Amniotic epithelial cell (primary cell): Measurements from ENCODE around the gene KRT79.

ENCODE experiments used
- DNase-seq: peaks from one replicate; pipeline ENCODE4 v3.0.0-alpha.2; 2010; ENCODE audit warnings: low read depth

The KRT79 gene

DNA sequence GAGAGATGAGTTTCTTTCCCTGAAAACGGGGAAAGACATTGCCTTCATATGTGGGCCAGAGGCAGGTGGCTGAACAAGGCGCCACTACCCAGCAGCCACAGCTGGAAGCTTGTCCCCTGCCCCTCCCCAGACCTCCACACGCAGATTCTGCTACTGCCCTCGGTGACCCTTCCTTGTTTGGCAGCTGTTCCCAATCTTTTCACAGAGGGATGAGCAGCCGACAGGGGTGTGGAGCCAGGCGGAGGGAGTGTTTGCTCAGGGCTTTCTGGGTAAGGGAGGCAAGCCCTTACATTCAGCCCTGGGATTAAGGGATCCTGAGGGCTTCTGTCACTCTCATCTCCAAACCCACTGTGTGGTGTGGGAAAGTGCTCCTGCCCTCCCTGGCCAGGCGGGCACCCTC is 15.7 kb downstream of the KRT79 start:
- DNase-seq, result no peak

DNA sequence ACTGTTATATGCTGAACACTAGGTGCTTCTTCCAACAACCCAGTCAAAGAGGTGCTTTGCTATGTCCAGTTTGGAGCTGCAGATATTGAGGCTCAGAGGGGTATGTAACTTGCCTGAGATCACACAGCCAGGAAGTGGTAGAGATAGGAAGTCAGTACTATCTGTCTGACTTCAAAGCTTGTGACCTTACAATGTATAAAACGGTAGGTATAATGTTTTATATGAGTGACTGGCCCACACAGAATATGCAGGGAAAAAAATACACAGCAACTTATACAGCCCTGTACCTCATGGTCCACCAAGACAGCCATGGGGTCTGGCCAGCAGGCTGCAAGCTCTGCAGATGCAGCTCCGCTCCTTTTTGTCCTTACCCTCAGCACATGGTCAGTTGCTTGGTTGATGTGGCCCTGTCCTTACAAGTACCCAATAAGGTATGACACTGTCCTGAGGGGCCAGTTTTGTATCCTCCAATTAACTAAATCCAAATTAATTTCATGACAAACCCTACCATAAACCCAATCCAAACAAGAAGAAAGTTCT is 16.3 kb downstream of the KRT79 start:
- no peak for DNase-seq

DNA sequence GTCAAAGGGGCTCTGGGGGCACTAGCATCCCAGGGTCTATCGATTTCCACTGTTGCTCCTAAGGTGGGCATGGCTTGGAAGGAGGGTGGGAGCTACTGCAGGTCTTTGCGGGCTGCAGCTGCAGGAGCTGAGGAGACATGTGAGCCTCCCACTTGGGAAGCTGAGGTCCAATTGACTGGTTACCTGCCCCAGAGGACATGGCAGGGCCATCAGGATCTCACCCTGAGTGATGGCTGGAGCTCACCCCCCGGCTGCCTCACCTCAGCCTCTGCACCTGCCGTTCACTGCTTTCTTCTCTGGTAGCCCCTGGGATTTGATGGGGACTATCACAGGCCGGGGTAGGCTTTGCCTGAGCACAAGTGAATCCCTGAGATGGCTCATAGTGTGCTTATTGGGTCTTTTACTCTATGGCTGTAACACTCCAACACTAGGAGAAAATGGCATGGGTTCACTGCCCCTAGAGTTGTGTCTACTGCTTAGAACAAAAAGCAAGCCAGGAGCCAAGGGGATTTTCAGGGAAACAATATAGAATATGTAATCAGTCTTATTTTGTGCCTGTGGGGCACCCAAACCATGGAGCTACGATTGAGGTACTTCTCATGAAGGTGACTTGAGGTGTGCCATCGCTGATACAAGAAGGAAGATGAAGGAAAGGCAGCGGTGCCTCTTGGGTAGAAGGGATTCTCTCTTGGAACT is 17.0 kb downstream of the KRT79 start:
- no peak for DNase-seq

DNA sequence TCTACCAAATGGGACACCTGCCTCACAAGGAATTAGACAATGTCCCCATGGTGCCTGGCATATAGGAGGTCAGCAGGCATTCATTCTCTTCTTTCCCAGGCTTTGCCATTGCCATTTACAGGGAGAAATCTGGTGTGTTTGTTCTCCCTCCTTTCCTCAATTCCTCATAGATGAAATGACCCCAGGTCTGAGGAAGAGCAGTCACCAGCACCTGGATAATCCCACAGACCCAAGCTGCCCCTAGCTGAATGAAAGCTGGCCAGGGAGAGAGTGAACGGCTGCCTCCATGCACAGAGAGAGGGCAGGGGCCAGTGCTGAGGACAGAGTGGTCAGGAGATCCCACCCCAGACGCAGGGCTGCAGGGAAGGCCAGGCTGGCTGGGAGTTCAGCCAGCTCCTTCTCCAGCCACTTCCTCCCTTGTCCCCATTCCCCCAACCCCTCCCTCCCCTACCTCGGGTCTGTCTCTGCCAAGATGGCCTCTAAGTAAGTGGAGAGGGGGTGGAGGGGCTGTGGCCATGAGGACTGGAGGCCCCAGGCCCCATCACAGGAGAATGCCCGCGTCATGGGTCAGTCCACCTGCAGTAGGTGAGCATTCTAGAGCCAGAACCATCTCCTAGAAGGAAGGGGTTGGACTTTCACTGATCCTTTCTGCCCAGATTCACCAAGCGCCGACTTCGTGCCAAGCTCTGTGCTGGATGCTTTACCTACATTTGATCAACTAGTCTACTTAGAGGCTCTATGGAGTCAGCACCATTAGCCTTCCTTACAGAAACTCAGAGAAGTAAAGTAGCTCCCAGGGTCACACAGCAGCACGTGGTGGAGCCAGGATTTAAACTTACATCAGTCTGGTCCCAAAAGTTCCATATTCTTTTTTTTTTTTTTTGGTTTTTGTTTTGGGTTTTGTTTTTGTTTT is 18.2 kb downstream of the KRT79 start:
- no peak for DNase-seq

DNA sequence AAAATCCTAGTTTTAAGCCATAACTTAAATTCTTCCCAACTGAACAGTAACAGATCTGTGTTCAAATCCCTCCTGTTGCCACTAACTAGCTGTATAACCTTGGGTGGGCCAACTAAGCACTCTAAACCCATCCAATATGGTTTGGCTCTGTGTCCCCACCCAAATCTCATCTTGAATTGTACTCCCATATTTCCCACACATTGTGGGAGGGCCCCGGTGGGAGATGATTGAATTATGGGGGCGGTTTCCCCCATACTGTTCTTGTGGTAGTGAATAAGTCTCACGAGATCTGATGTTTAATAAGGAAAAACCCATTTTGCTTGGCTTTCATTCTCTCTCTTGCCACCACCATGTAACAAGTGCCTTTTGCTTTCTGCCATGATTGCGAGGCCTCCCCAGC is 18.9 kb downstream of the KRT79 start:
- no peak for DNase-seq

DNA sequence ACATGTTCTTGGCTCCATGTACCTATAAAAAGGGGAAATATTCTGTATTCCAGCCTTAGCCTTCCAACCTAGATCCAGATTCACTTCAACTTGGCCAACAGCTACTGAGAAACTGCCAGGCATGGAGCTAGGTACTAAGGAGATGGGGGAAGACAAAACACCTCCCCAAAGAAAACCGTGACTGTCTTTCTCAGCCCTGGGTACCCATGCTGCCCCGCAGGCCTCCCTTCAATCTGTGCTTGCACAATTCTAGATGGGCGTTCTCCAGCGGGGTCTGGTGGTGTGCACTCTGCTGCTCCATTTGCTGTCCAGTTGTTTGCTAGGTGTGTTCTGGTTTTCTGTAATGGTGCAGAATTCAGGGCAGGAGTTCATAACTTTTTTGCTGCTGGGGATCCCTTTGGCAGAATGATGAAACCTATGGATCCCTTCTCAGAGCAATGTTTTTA is 19.4 kb downstream of the KRT79 start:
- no peak for DNase-seq

DNA sequence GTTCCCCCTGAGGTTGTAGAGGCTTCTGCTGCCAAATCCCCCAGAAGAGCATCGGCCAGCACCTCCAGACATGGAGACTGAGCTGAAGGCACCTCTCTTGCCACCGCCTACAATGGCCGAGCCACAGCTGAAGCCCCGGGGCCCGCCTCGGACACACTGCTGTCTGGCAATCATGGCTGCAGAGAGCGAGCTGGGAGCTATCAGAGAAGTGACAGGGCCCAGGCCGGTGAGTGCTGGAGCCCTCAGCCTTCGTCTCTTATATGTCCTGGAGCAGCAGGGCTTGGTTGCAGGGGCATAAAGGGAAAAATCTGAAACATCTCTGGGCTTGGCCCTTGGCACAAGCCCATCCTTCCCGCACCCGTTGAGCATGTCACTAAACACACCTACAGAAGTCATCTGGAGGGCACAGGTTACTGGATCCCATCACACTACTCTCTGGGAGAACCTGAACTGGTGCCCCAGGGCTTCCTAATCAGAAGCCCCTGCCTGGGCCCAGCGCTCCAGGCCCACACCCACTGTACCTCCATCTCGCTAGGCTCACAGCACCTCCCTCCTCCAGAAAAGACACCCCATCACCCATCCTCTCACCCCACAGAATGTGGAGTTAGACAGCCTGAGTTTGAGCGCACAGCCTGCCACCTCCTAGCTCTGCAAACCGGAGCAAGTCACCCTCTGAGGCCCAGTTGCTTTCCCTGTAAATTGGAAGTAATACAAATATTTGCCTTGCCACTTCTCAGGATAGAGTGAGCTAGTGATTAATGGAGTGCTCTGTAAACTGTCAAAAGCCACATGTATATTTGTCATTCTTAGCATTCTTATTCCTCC is 20.0 kb downstream of the KRT79 start, which contains the start of gene KRT4:
TSS of gene KRT4 (minus strand) at position 232 of the 825 bp plus-strand sequence. CDS start at position 174, 58 bp downstream.
- no peak for DNase-seq

DNA sequence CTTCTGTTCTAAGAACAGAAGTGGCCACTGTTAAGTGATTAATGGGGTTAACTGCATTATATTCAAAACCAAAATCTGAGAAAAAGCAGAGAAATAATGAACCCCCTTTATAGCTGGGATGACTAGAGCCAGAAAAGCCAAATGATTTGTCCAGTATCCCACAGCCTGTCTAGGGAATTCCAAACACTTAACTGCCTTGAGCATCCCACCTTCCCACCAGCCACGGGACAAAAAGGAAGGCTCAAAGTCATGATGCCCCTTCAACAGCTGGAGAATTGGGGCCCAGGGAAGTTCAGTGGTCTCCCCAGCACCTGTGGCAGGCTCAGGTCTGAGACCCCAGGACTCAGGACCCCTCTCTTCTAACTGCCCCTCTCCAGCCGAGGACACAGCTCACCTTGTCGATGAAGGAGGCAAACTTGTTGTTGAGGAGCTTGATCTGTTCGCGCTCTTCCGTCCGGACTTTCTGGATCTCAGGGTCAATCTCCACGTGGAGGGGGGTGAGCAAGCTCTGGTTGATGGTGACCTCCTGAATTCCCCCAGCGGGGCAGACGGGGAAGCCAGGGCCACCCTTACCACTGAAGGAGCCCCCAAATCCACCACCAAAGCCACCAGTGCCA is 20.8 kb downstream of the KRT79 start:
- no peak for DNase-seq

DNA sequence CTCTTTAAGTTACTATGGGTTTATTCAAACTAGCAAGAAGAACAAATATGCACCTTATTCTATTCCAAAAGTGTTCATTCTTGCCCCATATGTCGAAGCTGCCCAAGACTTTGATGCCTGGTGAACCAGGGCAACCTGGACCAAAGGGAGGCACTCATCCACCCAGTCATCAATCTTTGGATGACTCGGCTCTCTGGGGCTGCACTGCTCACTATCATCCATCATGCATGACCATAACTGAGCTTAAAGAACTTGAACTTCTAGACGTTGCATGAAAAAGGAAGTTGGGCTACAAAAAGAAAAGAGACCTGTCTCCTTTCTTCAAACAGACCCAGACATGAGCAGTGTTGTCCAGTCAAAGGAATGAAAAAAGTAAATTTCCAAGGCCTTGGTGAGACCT is 21.4 kb downstream of the KRT79 start:
- no peak for DNase-seq

DNA sequence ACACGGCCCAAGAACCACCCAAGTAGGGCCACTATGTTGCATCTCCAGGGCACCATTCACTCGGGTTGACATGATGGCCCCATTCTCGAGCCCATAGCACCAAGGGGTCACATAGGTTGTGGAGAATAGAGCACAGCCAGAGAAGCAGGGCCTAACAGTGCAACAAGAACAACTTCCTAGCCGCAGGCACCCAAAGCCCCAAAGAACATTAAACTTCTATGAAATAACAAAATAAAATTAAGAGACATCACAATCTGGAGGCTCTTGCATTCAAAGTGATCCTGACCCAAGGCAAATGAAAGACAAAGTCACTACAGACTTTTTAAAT is 22.1 kb downstream of the KRT79 start:
- no peak for DNase-seq

DNA sequence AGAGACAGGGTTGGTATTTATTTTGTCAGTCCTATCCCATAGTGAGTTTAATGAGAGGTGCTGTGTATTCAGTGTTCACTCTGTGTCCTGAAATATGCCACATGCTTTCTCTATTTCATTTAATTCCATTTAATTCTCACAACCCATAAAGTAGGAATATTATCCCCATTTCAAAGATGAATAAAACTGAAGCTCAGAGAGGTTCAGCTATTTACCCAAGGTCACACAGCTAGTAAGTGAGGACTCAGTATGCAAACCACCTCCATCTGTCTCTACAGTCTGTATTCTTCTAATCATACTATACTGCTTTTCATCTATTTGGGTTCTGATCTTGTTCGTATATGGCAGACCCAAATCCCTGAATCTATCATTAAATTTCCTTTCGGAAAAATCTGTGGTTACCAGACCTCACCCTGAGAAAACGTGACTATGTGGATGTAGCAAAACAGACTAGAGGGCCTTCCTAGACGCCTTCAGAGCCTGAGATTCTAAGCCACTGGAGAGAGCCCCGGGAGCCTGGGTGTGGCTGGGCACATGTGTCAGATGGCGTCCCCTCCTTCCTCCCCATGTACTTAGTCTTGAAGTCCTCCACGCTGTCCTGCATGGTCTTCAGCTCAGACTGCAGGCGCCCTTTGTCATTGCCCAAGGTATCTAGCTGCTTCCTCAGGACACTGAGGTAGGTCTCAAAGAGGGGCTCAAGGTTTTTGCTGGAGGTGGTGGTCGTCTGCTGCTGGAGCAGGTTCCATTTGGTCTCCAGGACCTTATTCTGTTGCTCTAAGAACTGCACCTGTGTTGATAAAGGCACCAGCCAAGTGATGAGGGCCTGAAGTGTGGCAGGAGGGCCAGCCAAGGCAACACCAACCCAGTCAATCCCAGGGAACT is 22.7 kb downstream of the KRT79 start:
- DNase-seq, result no peak

DNA sequence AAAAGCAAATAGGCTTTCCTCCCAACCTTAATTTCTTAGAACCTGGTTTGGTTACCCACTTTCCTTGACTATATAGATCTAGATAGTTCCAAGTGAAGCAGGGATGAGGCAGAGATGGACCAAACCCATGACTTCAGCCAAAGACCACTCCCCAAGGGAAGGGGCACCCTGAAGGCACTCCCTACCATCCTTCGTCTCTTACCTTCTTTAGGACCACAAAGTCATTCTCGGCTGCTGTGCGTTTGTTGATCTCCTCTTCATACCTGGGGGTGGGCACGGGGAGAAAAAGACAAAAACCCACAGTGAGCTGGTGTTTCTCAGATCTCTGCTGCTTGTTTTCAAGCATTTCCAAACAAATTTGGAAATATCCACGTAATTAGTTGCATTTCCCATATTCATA is 23.6 kb downstream of the KRT79 start:
- DNase-seq, result no peak

DNA sequence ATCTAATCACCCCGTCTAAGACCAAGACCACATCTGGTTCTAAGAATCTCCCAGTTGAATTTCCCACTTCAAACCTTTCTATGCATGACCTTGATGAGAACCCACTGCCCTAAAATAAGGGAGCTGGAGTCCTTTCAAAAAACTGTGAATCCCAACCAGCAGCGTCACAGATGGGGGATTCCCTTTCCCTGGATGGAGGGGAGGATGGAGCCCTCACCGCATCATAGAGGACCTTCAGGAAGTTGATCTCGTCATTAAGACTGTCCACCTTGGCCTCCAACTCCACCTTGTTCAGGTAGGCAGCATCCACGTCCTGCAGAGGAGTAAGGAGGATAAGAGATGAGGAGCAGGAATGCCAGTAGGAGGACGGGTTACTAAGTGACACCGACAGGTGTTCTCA is 24.9 kb downstream of the KRT79 start:
- DNase-seq, result no peak

DNA sequence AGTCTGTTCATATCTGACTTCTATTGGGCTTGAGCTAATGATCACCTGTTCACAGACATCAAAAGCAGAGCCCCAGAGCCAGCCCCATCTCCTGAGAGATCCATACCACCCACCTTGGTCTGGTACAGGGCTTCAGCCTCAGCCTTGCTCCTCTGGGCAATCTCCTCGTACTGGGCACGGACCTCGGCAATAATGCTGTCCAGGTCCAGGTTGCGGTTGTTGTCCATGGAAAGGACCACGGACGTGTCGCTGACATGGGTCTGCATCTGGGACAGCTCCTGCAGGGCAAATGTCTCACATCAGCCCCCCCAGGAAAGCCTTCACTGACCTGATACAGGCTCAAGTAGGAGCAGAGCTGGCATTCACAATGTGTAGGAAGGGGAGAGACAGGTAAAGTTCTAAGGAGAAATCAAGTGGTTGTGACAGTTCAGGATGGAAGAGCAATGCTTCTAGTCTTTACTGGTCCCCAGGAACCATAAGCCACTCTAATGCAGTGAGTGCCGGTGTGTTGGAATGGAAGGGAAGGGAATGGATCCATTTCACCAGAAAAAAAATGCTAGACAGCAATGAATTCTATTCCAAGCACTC is 25.4 kb downstream of the KRT79 start:
- no peak for DNase-seq

DNA sequence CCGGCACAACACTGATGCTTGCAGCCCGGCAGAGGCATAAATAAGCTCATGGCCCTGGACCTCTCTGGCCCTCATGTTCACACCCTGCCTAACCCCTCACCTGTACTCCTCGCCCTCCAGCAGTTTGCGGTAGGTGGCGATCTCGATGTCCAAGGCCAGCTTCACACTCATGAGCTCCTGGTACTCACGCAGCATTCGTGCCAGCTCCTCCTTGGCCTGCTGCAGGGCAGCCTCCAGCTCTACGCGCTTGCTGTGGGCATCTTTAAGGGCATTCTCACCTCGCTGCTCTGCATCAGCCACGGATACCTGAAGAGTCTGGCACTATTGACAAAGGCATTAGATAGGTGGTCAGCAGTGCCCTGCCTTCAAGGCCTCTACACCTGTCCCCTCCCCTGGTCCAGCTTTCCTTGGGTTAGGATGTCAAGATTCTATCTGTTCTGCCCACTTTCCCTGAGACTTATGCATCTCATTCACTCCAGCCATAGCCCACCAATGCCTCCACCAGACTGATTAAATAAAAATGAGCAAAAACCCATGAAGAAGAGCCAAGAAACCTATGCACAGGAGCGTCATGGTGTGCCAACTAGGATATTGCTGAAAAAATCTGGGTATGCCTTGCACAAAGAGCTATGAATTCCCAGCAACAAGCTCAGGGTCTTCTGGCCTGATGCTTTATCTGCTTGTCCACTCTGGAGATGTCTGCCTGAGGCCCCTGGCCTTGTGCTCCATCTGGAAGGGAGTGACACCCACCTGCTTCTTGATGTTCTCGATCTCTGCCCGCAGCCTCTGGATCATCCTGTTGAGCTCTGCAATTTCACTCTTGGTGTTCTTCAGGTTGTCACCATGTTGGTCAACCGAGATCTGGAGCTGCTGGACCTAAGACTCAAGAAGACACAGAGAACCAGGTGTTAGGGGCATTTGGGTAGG is 26.3 kb downstream of the KRT79 start:
- DNase-seq, result no peak

DNA sequence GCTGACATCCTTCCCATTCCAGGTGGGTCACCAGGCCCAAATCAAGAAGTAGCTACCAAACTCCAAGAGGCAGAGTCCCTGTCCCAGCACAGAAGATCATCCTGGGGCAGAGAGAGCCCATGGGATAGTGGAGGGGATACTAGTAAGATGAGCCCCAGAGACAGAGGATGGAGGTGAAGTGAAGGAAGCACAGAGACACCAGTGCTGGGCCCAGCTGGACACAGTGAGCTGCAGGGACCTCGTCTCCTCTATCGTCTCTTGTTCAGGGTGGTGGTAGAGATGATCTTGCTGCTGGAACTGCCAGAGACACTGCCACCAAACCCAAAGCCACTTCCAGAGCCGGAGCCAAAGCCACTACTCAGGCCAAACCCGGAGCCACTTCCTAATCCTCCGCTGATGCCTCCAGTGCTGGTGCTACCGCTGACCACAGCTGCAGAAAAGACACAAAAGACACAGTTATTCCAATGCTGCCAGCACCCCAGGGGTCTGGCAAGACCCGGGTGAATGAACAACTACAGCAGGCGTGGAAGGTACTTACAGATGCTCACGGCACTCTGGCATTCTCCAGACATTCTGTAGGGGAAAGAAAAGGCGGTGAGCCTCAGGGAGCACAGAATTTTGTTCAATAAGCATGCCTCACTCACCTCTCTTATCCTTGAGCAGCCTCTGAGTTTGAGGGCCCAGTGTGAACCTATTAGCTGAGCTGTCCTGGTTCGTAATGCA is 27.1 kb downstream of the KRT79 start:
- no peak for DNase-seq

DNA sequence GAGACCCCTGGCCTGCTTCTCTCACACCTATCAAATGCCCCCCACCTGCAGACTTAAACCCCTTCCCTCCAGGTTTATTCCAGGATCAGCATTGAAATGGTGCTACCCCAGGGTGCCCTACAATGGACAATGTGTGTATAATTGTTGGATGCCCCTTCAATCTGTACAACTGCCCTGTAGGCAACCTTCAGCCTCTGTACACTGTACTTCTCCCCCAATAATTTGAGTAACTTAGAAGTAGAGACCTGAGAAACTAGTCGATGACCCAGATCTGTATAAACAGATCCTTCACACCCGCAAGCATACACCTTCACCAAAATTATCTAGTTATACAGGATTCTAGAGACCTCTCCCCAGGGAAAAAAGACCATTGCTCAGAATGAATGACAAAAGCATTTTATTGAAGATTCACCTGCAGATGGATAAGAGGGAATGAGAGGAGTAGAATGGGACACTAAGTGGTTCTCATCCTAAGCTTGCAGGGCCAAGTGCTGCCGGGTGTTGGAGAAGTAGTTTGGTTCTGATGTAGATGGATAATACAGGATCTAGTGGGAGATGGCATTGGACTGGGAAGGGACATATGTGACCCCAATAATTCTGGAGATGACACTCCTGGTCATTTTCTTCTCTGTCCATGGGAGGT is 27.8 kb downstream of the KRT79 start:
- DNase-seq, result no peak

DNA sequence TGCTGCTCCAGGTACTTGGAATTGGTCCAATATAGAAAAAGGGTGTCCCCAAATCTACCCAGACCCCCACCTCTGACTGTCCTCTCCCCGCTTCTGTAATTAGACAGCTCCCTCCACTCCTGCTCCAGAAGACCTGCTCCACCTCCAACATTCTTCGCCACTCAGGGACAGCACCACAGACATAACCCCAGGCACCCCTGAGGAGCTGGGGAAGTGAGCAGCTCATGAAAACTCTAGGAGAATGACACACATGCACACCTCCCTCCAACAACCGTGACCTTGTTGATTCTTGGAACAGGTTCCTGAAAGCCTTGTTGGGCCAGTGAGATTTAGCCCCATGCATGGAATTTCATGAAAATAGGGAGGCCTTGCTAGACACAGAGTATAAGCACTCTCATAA is 28.4 kb downstream of the KRT79 start:
- DNase-seq, result no peak
